Measurements from ENCODE around the gene IPO4. TPM values are rescaled to one million over a fixed set of nuclear protein-coding genes. Genes with fewer than 3 reads are reported as not detected.

IPO4 gene
- total and polyA plus RNA-seq, 2 of the 13 experiments (the other 11 are each of a cell fraction or from before 2014, with no cell fraction given): 39.0 to 179 TPM

GRCh38 chr14:24146978-24147760 lies 41.4 kb downstream of the IPO4 start, which contains the start of gene RNF31 (continued):
- no peak for TF ChIP-seq REST (IDR thresholded peaks at IDR 0.05; ENCODE audit: borderline replicate concordance in 1 of 2, low read depth in 1 of 2, low read length in 2 of 2)
- TF ChIP-seq MLX (CRISPR knock-in tag; IDR thresholded peaks at IDR 0.05): no peak; the same call in none of the 2 replicates
- no peak for TF ChIP-seq SALL1 (CRISPR knock-in tag; IDR thresholded peaks at IDR 0.05)
- TF ChIP-seq PBX2 (CRISPR knock-in tag; IDR thresholded peaks at IDR 0.05): 0 out of 2 replicates have a peak, but pooled peaks have one; percentile 2
- TF ChIP-seq CHD4 (IDR thresholded peaks at IDR 0.05; ENCODE audit: borderline replicate concordance, low read length): peak; percentile 91; the same call in 1 of the 2 replicates
- TF ChIP-seq ZFP36L1 (CRISPR knock-in tag; IDR thresholded peaks at IDR 0.05): peak; percentile 94
- peak; percentile 88; the same call in 1 of the 2 replicates for TF ChIP-seq ZNF513 (CRISPR knock-in tag; conservative IDR thresholded peaks at IDR 0.05)
- TF ChIP-seq GPN1 (CRISPR knock-in tag; IDR thresholded peaks at IDR 0.05; ENCODE audit: borderline replicate concordance): 0 out of 2 replicates have a peak, but pooled peaks have one; percentile 38
- no peak for TF ChIP-seq NFIB (CRISPR knock-in tag; IDR thresholded peaks at IDR 0.05; ENCODE audit: borderline replicate concordance)
- no peak for TF ChIP-seq ATF4 (CRISPR knock-in tag; IDR thresholded peaks at IDR 0.05)
- TF ChIP-seq BRD4 (CRISPR knock-in tag; IDR thresholded peaks at IDR 0.05): peak; percentile 94; the same call in 1 of the 2 replicates
- peak; percentile 76 for TF ChIP-seq ZNF687 (CRISPR knock-in tag; IDR thresholded peaks at IDR 0.05)
- TF ChIP-seq ARID2 (CRISPR knock-in tag; IDR thresholded peaks at IDR 0.05; ENCODE audit: borderline replicate concordance): 0 out of 2 replicates have a peak, but pooled peaks have one; percentile 83
- TF ChIP-seq ZNF253 (CRISPR knock-in tag; IDR thresholded peaks at IDR 0.05; ENCODE audit: borderline replicate concordance): peak; percentile 97; the same call in 1 of the 2 replicates
- peak; percentile 41; the same call in 1 of the 2 replicates for TF ChIP-seq HOXA3 (CRISPR knock-in tag; IDR thresholded peaks at IDR 0.05)

All from HepG2 (cell line).